Gastrocnemius medialis (tissue), 4 donors: ENCODE measurements around the gene ABTB1. TPM values are rescaled to one million over a fixed set of nuclear protein-coding genes. Genes with fewer than 3 reads are reported as not detected.

Experiments used
- ATAC-seq, 2 donors: fragments of 150-250 bp; one replicate each; pipeline ENCODE4 v1.9.1; 2016
- DNase-seq, 2 donors: peaks; one replicate each; pipeline ENCODE4 v3.0.0-alpha.2; 2019
- H3K27ac ChIP-seq, 4 donors: fragments of 200-600 bp; sonication (generic); 1 replicate in 1 of 4; 2 replicates in 3 of 4; pipeline ENCODE4 v1.5.1; 2016 to 2018; ENCODE audit warnings: mild to moderate bottlenecking in 2 of 4, moderate library complexity in 1 of 4
- H3K27me3 ChIP-seq, 3 donors: fragments of 200-600 bp; sonication (generic) in 2 of 3; 1 replicate in 1 of 3; 2 replicates in 2 of 3; pipeline versions ENCODE4 v1.5.1 to v1.6.0; 2016 to 2019; ENCODE audit warnings: mild to moderate bottlenecking in 1 of 3, moderate library complexity in 1 of 3
- H3K36me3 ChIP-seq, 2 donors: fragments of 200-600 bp; sonication (generic) in 1 of 2; one replicate each; pipeline ENCODE4 v1.5.1; 2017 to 2018
- H3K4me1 ChIP-seq, 2 donors: fragments of 200-600 bp; sonication (generic) in 1 of 2; one replicate each; pipeline ENCODE4 v1.5.1; 2016 to 2017; ENCODE audit warnings: mild to moderate bottlenecking in 2 of 2
- H3K4me3 ChIP-seq, 4 donors: fragments of 200-600 bp; sonication (generic) in 3 of 4; 1 replicate in 1 of 4; 2 replicates in 3 of 4; pipeline ENCODE4 v1.5.1; 2016 to 2019; ENCODE audit warnings: mild to moderate bottlenecking in 2 of 4
- H3K9me3 ChIP-seq, 3 donors: fragments of 200-600 bp; sonication (generic) in 2 of 3; 1 replicate in 1 of 3; 2 replicates in 2 of 3; pipeline ENCODE4 v1.5.1; 2016 to 2019
- CTCF ChIP-seq, 5 experiments: fragments of 450-650 bp in 3 of 5; fragments of 200-600 bp in 2 of 5; sonication (generic) in 2 of 5; IDR thresholded peaks in 4 of 5; conservative IDR thresholded peaks in 1 of 5; 1 replicate in 4 of 5; 2 replicates in 1 of 5; pipeline ENCODE4 v1.5.1; 2016 to 2019; ENCODE audit warnings: antibody characterized with exemption in 5 of 5, mild to moderate bottlenecking in 3 of 5, moderate library complexity in 3 of 5
- POLR2A ChIP-seq, 2 donors: fragments of 450-650 bp; IDR thresholded peaks; one replicate each; pipeline ENCODE4 v1.6.1; 2017; ENCODE audit warnings: antibody characterized with exemption in 2 of 2, mild to moderate bottlenecking in 2 of 2, moderate library complexity in 2 of 2
- in situ Hi-C, 4 donors: fragments of 200-750 bp; cut with MboI; loops; one replicate each; pipeline versions ENCODE4 v1.15.0 to v1.8.0; 2017; ENCODE audit warnings: low sequenced_read_pairs in 4 of 4
- intact Hi-C: fragments of 100-400 bp; cut with DNase I; formaldehyde crosslinking; loops from one replicate; pipeline ENCODE4 v1.15.1; 2023; ENCODE audit warnings: low total_unique reads
- total RNA-seq, 4 donors: library from RNA; depleted of rRNA; stranded (reverse); fragments of >200 nt; gene quantifications; one replicate each; pipeline versions ENCODE4 v1.1.0 to v1.2.3, GENCODE V29; 2016

Gene ABTB1
- total RNA-seq, 4 donors from 2014 or later = 22.9 to 37.5 (median 30.1) TPM

- TF ChIP-seq POLR2A (IDR thresholded peaks at IDR 0.05) = no peak
- no peak for TF ChIP-seq CTCF (IDR thresholded peaks at IDR 0.05 in 4 of 5, conservative IDR thresholded peaks at IDR 0.05 in 1 of 5)
- H3K4me1 ChIP-seq = no peaks in the 10 kb centered on the region
- DNase-seq = no peak
- in situ Hi-C loops (loop anchor here in 2 of 4 donors (10.0 kb wide), 2 partner anchors 325 to 335 kb away; no protein-coding TSS in a partner anchor), intact Hi-C loops (no loop called here)
- no peak overlapping the region for H3K4me3 ChIP-seq
- no peaks in the 10 kb centered on the region for H3K9me3 ChIP-seq
- H3K27me3 ChIP-seq = no peaks in the 10 kb centered on the region
- H3K27ac ChIP-seq = no peak overlapping the region
- no peak for ATAC-seq
- no peaks in the 10 kb centered on the region for H3K36me3 ChIP-seq
These were observed 32.8 kb upstream of the ABTB1 start for GRCh38 chr3:127640042-127640355.

- Histone ChIP-seq H3K27me3 (no peaks in the 10 kb centered on the region), H3K9me3 (no peaks in the 10 kb centered on the region), H3K27ac (no peak overlapping the region), H3K36me3 (no peaks in the 10 kb centered on the region), H3K4me1 (no peaks in the 10 kb centered on the region), H3K4me3 (no peak overlapping the region)
- DNase-seq (no peak), ATAC-seq (no peak)
- intact Hi-C loops (no loop called here), in situ Hi-C loops (loop anchor here in 2 of 4 donors (10.0 kb wide), 2 partner anchors 320 to 330 kb away; no protein-coding TSS in a partner anchor)
- TF ChIP-seq POLR2A (IDR thresholded peaks at IDR 0.05) = no peak
- TF ChIP-seq CTCF (IDR thresholded peaks at IDR 0.05 in 4 of 5, conservative IDR thresholded peaks at IDR 0.05 in 1 of 5) = no peak
These were observed 27.9 kb upstream of the ABTB1 start for GRCh38 chr3:127644641-127645370.

GRCh38 chr3:127645371-127646015, 27.3 kb upstream of the ABTB1 start:
- intact Hi-C loops = no loop called here

GRCh38 chr3:127646501-127647046, 26.2 kb upstream of the ABTB1 start:
- intact Hi-C loops = no loop called here
- no peak for DNase-seq

More at GRCh38 chr3:127645371-127646015, 27.3 kb upstream of the ABTB1 start:
- TF ChIP-seq CTCF (IDR thresholded peaks at IDR 0.05 in 4 of 5, conservative IDR thresholded peaks at IDR 0.05 in 1 of 5) = no peak
- no peak for TF ChIP-seq POLR2A (IDR thresholded peaks at IDR 0.05)
- no peak overlapping the region for H3K27ac ChIP-seq
- DNase-seq = no peak
- no peaks in the 10 kb centered on the region for H3K9me3 ChIP-seq
- ATAC-seq = no peak
- H3K4me3 ChIP-seq = no peak overlapping the region
- H3K4me1 ChIP-seq = no peaks in the 10 kb centered on the region
- H3K27me3 ChIP-seq = no peaks in the 10 kb centered on the region
- H3K36me3 ChIP-seq = no peaks in the 10 kb centered on the region
- in situ Hi-C loops = loop anchor here in 2 of 4 donors (10.0 kb wide), 2 partner anchors 319 to 329 kb away; no protein-coding TSS in a partner anchor

More at GRCh38 chr3:127646501-127647046, 26.2 kb upstream of the ABTB1 start:
- no peaks in the 10 kb centered on the region for H3K9me3 ChIP-seq
- H3K4me1 ChIP-seq = no peaks in the 10 kb centered on the region
- no peak overlapping the region for H3K27ac ChIP-seq
- H3K27me3 ChIP-seq = no peaks in the 10 kb centered on the region
- in situ Hi-C loops = loop anchor here in 2 of 4 donors (10.0 kb wide), 2 partner anchors 318 to 328 kb away; no protein-coding TSS in a partner anchor
- no peak for ATAC-seq
- H3K4me3 ChIP-seq = no peak overlapping the region
- no peak for TF ChIP-seq POLR2A (IDR thresholded peaks at IDR 0.05)
- TF ChIP-seq CTCF (IDR thresholded peaks at IDR 0.05 in 4 of 5, conservative IDR thresholded peaks at IDR 0.05 in 1 of 5) = no peak
- H3K36me3 ChIP-seq = no peaks in the 10 kb centered on the region
